HepG2 (cell line): Measurements from ENCODE around the gene TLL2. TPM values are rescaled to one million over a fixed set of nuclear protein-coding genes. Genes with fewer than 3 reads are reported as not detected.

Experiments used
- ATAC-seq: fragments of 200-7000 bp; cut with Tn5 transposase; 3 replicates; pipeline ENCODE4 v1.9.1; 2020; ENCODE audit warnings: mild to moderate bottlenecking, moderate library complexity
- BruUV-seq: library from RNA; stranded (reverse); fragments of 400-500 nt; replicated peaks from 2 replicates; lab custom pipeline; 2021; lab: Mats Ljungman, UMichigan
- CTCF ChIA-PET: fragments of 300-600 bp; formaldehyde crosslinking; extraction: SDS; loops from one replicate; lab custom pipeline; 2021; ENCODE audit warnings: low total read pairs, inconsistent platforms, low intra/inter-chr PET ratio; lab: Yijun Ruan, JAX
- POLR2A ChIA-PET: fragments of 350-600 bp; sonication (Branson Sonifier 250); formaldehyde crosslinking; loops from one replicate; lab custom pipeline; 2020; ENCODE audit warnings: antibody characterized with exemption, inconsistent platforms; lab: Yijun Ruan, JAX
- DNase-seq: peaks from one replicate; pipeline ENCODE4 v3.0.0-alpha.2; 2015; ENCODE audit warnings: low spot score
- FAIRE-seq: peaks from 3 replicates; lab custom pipeline; 2011; peaks lifted over from hg19 to GRCh38; lab: Jason Lieb, UNC
- H2AFZ ChIP-seq: one replicate; pipeline ENCODE4 v1.6.1; 2011; ENCODE audit warnings: low read length, inconsistent platforms
- H3K27ac ChIP-seq: fragments of 300-600 bp; 3 replicates; pipeline ENCODE4 v1.8.0; 2011; ENCODE audit warnings: mixed run types, mild to moderate bottlenecking, mixed read lengths, low read length, inconsistent platforms; ENCODE audit not compliant: insufficient read depth; ENCODE audit errors: extremely low read length
- H3K27me3 ChIP-seq, 2 experiments: fragments of 200-600 bp in 1 of 2; 2 replicates in 1 of 2; 3 replicates in 1 of 2; pipeline versions ENCODE4 v1.6.0 to v1.8.0; 2011; ENCODE audit warnings: low read length in 2 of 2, mild to moderate bottlenecking in 2 of 2, moderate library complexity in 2 of 2, inconsistent platforms in 1 of 2; ENCODE audit not compliant: insufficient read depth in 2 of 2, control insufficient read depth in 1 of 2
- H3K36me3 ChIP-seq, 2 experiments: fragments of 200-600 bp in 1 of 2; replicated peaks in 1 of 2; 2 replicates in 1 of 2; 3 replicates in 1 of 2; pipeline versions ENCODE4 v1.5.1 to v1.8.0; 2011; ENCODE audit warnings: low read length in 2 of 2, inconsistent platforms in 1 of 2; ENCODE audit not compliant: insufficient read depth in 2 of 2, control insufficient read depth in 1 of 2
- H3K4me1 ChIP-seq: 2 replicates; pipeline ENCODE4 v1.5.1; 2012; ENCODE audit warnings: low read length, inconsistent platforms; ENCODE audit not compliant: insufficient read depth
- H3K4me2 ChIP-seq: 2 replicates; pipeline ENCODE4 v1.6.0; 2011; ENCODE audit warnings: low read depth, low read length, inconsistent platforms
- H3K4me3 ChIP-seq, 3 experiments: fragments of 200-600 bp in 1 of 3; sonication (generic), shearing (Covaris generic) in 1 of 3; replicated peaks in 1 of 3; 2 replicates each; pipeline ENCODE4 v1.5.1; 2011 to 2016; ENCODE audit warnings: low read length in 3 of 3, inconsistent platforms in 2 of 3, low read depth in 2 of 3, mild to moderate bottlenecking in 2 of 3, control low read depth in 1 of 3, mixed read lengths in 1 of 3; ENCODE audit not compliant: insufficient read depth in 1 of 3
- H3K79me2 ChIP-seq: one replicate; pipeline ENCODE4 v1.6.1; 2011; ENCODE audit warnings: low read length, inconsistent platforms; ENCODE audit not compliant: insufficient read depth
- H3K9ac ChIP-seq: 2 replicates; pipeline ENCODE4 v1.6.0; 2011; ENCODE audit warnings: mild to moderate bottlenecking, low read depth, low read length, inconsistent platforms; ENCODE audit not compliant: insufficient read depth
- H3K9me3 ChIP-seq: 2 replicates; pipeline ENCODE4 v1.5.1; 2012; ENCODE audit warnings: mild to moderate bottlenecking, low read length
- H4K20me1 ChIP-seq: 2 replicates; pipeline ENCODE4 v1.6.0; 2011; ENCODE audit warnings: inconsistent platforms, mild to moderate bottlenecking, low read length, moderate library complexity; ENCODE audit not compliant: insufficient read depth
- MNT ChIP-seq: fragments of 450-650 bp; IDR thresholded peaks from 2 replicates; pipeline ENCODE4 v1.6.1; 2016
- TFAP4 ChIP-seq: sonication (generic); IDR thresholded peaks from 2 replicates; pipeline ENCODE4 v1.6.1; 2016; ENCODE audit warnings: low read depth, borderline replicate concordance
- ZBTB25 ChIP-seq: IDR thresholded peaks from 2 replicates; pipeline ENCODE4 v1.6.1; 2018; ENCODE audit warnings: missing genetic modification reagents
- ZNF30 ChIP-seq: sonication (generic); formaldehyde crosslinking; IDR thresholded peaks from 2 replicates; pipeline ENCODE4 v1.5.0; 2020; ENCODE audit warnings: mild to moderate bottlenecking, missing genetic modification reagents
- WGBS: methylation state at CpG from one replicate; pipeline ENCODE4 v1.1.6; 2017; ENCODE audit warnings: low lambda C conversion rate; 5-methylcytosine and 5-hydroxymethylcytosine counted together
- in situ Hi-C: cut with HindIII; loops from 2 replicates; pipeline ENCODE4 v1.10.0; 2017; ENCODE audit warnings: low pct_unique_long_range_greater_than_20kb; ENCODE audit not compliant: extremely low pct_ligation_motif_present
- intact Hi-C: fragments of 100-400 bp; cut with micrococcal nuclease; formaldehyde crosslinking; loops from one replicate; pipeline ENCODE4 v1.10.0; 2022; ENCODE audit not compliant: unreplicated experiment
- polyA plus RNA-seq, 8 experiments: library from polyadenylated mRNA; depleted of rRNA in 3 of 8; stranded (reverse) in 7 of 8; unstranded in 1 of 8; fragments of >200 nt; fragmentation: Illumina TruSeq in 4 of 8; extraction: Trizol in 4 of 8; gene quantifications; 2 replicates each; pipeline versions ENCODE4 v1.2.1 to v1.2.3, GENCODE V29; 2011 to 2016; ENCODE audit warnings: low read depth in 4 of 8, missing spikeins in 1 of 8, mixed read lengths in 1 of 8; ENCODE audit not compliant: insufficient read depth in 1 of 8
- total RNA-seq, 5 experiments: library from RNA; depleted of rRNA; stranded (reverse); fragments of >200 nt; fragmentation: Illumina TruSeq; extraction: Trizol; gene quantifications; 2 replicates each; pipeline ENCODE4 v1.2.3, GENCODE V29; 2016; ENCODE audit warnings: low read depth in 1 of 5

TLL2 gene
- total and polyA plus RNA-seq, 2 of the 13 experiments (the other 11 are each of a cell fraction or from before 2014, with no cell fraction given) = 0.09 TPM; not detected in 1

GRCh38 chr10:96342402-96342801 is 171.3 kb downstream of the TLL2 start (continued):
- TF ChIP-seq ZBTB25 (CRISPR knock-in tag) (no peak), ZNF30 (no peak)

- Histone ChIP-seq H3K4me2 (no peak overlapping the region), H3K79me2 (no peaks in the 10 kb centered on the region), H3K9ac (no peak overlapping the region)
- DNase-seq (no peak), ATAC-seq (no peak)
- intact Hi-C loops = no loop called here
- TF ChIP-seq MNT (peak; percentile 93), TFAP4 (no peak)
- TF ChIP-seq, all 625 proteins: peak for 1
- ChIA-PET POLR2A (no interaction called here), CTCF (interaction anchor here (1.5 kb wide), 1 partner anchor 324 kb away, joined by 6 read pairs; no protein-coding TSS in a partner anchor)
- 0 out of 5 replicates have a peak, but pooled peaks cover 0 to 7% of the 10 kb centered on the region in 2 experiments for H3K27me3 ChIP-seq
- H3K9me3 ChIP-seq = no peaks in the 10 kb centered on the region
- no peak for FAIRE-seq
- H4K20me1 ChIP-seq = no peaks in the 10 kb centered on the region
- no peaks in the 10 kb centered on the region for H3K36me3 ChIP-seq
- H3K27ac ChIP-seq = no peak overlapping the region
- BruUV-seq = no TSS peak
- no peaks in the 10 kb centered on the region for H3K4me1 ChIP-seq
- in situ Hi-C loops = no loop called here
- H2AFZ ChIP-seq = no peak overlapping the region
- H3K4me3 ChIP-seq = no peak overlapping the region
- 1% methylated on average over 5 of the region's 5 CpGs for WGBS
Measured at GRCh38 chr10:96341219-96342182, 172.2 kb downstream of the TLL2 start.
